Adrenal gland (tissue), 5 donors: ENCODE measurements around the gene RTN4IP1.

ENCODE experiments used
- POLR2A ChIP-seq, 2 donors: fragments of 450-650 bp; IDR thresholded peaks; one replicate each; pipeline ENCODE4 v1.6.1; 2017; ENCODE audit warnings: antibody characterized with exemption in 2 of 2, mild to moderate bottlenecking in 2 of 2, moderate library complexity in 1 of 2
- TF ChIP-seq, protein P1 (sequence below), 6 experiments: fragments of 450-650 bp in 4 of 6; fragments of 200-600 bp in 2 of 6; sonication (generic) in 1 of 6; IDR thresholded peaks; 1 replicate in 5 of 6; 2 replicates in 1 of 6; pipeline versions ENCODE4 v1.5.1 to v1.8.0; 2016 to 2021; ENCODE audit warnings: antibody characterized with exemption in 6 of 6, mild to moderate bottlenecking in 2 of 6, moderate library complexity in 1 of 6
- donor health status: DM: no; HTN: no; CAD: no.

DNA sequence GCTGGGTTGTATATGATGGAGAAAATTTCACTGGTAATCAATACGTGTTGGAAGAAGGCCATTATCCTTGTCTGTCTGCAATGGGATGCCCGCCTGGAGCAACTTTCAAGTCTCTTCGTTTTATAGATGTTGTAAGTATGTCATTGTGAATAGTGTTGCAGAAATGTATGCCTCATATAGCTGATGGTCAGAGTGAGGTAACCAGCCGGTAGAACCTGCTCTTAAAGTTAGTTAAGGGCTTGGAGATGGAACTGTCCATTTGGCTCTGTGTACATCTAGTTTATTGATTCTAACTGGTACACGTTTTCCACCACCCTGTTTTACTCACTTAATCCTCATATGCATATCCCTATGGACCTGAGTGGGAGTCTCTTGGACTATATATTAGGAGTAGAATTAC is 73.5 kb downstream of the RTN4IP1 start:
- TF ChIP-seq, protein P1, sequence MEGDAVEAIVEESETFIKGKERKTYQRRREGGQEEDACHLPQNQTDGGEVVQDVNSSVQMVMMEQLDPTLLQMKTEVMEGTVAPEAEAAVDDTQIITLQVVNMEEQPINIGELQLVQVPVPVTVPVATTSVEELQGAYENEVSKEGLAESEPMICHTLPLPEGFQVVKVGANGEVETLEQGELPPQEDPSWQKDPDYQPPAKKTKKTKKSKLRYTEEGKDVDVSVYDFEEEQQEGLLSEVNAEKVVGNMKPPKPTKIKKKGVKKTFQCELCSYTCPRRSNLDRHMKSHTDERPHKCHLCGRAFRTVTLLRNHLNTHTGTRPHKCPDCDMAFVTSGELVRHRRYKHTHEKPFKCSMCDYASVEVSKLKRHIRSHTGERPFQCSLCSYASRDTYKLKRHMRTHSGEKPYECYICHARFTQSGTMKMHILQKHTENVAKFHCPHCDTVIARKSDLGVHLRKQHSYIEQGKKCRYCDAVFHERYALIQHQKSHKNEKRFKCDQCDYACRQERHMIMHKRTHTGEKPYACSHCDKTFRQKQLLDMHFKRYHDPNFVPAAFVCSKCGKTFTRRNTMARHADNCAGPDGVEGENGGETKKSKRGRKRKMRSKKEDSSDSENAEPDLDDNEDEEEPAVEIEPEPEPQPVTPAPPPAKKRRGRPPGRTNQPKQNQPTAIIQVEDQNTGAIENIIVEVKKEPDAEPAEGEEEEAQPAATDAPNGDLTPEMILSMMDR (IDR thresholded peaks at IDR 0.05), result no peak
- TF ChIP-seq POLR2A (IDR thresholded peaks at IDR 0.05), result no peak
